Activated T-cell treated with anti-CD3 and anti-CD28 coated beads for 4 hours (primary cell): ENCODE measurements around the gene PREX1.

Source experiments
- DNase-seq: peaks from one replicate; pipeline ENCODE4 v3.0.0-alpha.2; 2020

PREX1 gene

GRCh38 chr20:48649104-48649626 is 178.6 kb downstream of the PREX1 start:
- DNase-seq: no peak

GRCh38 chr20:48648482-48649051 is 179.2 kb downstream of the PREX1 start:
- DNase-seq: no peak

- no peak for DNase-seq
Observed at GRCh38 chr20:48647858-48648257, 179.9 kb downstream of the PREX1 start.

- DNase-seq: no peak
Observed at GRCh38 chr20:48645666-48646065, 182.1 kb downstream of the PREX1 start.

GRCh38 chr20:48644286-48644828 is 183.4 kb downstream of the PREX1 start:
- DNase-seq: no peak

GRCh38 chr20:48642105-48642880 is 185.5 kb downstream of the PREX1 start:
- DNase-seq: no peak

GRCh38 chr20:48640871-48641270 is 186.9 kb downstream of the PREX1 start:
- no peak for DNase-seq

GRCh38 chr20:48639899-48640298 is 187.9 kb downstream of the PREX1 start:
- no peak for DNase-seq

- DNase-seq: no peak
Observed at GRCh38 chr20:48638546-48638945, 189.3 kb downstream of the PREX1 start.

- no peak for DNase-seq
Observed at GRCh38 chr20:48637461-48637860, 190.3 kb downstream of the PREX1 start.

- DNase-seq: no peak
Observed at GRCh38 chr20:48636301-48636700, 191.5 kb downstream of the PREX1 start.

- DNase-seq: peak; percentile 31
Observed at GRCh38 chr20:48635791-48636267, 192.0 kb downstream of the PREX1 start.

- no peak for DNase-seq
Observed at GRCh38 chr20:48635361-48635760, 192.4 kb downstream of the PREX1 start.

GRCh38 chr20:48634641-48635040 is 193.2 kb downstream of the PREX1 start:
- no peak for DNase-seq

GRCh38 chr20:48633620-48634257 is 194.1 kb downstream of the PREX1 start:
- DNase-seq: no peak

GRCh38 chr20:48632825-48633619 is 194.8 kb downstream of the PREX1 start:
- no peak for DNase-seq

- no peak for DNase-seq
Observed at GRCh38 chr20:48632017-48632824, 195.6 kb downstream of the PREX1 start.

- DNase-seq: no peak
Observed at GRCh38 chr20:48631114-48632016, 196.4 kb downstream of the PREX1 start.

GRCh38 chr20:48630342-48631075 is 197.3 kb downstream of the PREX1 start:
- no peak for DNase-seq

- DNase-seq: no peak
Observed at GRCh38 chr20:48629960-48630315, 197.9 kb downstream of the PREX1 start.
